ENCODE results near the gene FITM1.

The FITM1 gene

GRCh38 chr14:24132061-24132685, 1.7 kb downstream of the FITM1 start:
- Histone ChIP-seq H3K23ac (ENCODE audit: low read depth, low read length, poor library complexity) (peak overlapping the region; percentile 10), H3K27me3 (ENCODE audit: control insufficient read depth in 3 of 3, insufficient read depth in 3 of 3, low read depth in 1 of 3, low read length in 3 of 3) (no peaks in the 10 kb centered on the region), H3K27ac (replicated peaks; ENCODE audit: low read length) (no peak overlapping the region), H2BK12ac (ENCODE audit: low read length) (peak overlapping the region; percentile 49), H3K9me3 (replicated peaks in 1 of 2; ENCODE audit: control insufficient read depth in 2 of 2, insufficient read depth in 1 of 2, low read depth in 1 of 2, low read length in 2 of 2) (no peaks in the 10 kb centered on the region), H4K91ac (ENCODE audit: low read depth, low read length, poor library complexity) (no peak overlapping the region), H2BK15ac (ENCODE audit: low read length) (peak overlapping the region; percentile 98), H3K79me1 (ENCODE audit: low read depth, low read length) (no peaks in the 10 kb centered on the region), H4K8ac (ENCODE audit: low read depth, low read length) (peak overlapping the region; percentile 72), H3K9ac (ENCODE audit: low read depth, low read length, poor library complexity) (no peak overlapping the region), H3K18ac (ENCODE audit: low read length) (no peak overlapping the region), H3K4me1 (ENCODE audit: control insufficient read depth in 2 of 2, insufficient read depth in 1 of 2, low read depth in 1 of 2, low read length in 2 of 2) (peaks cover 9 to 10% of the 10 kb centered on the region in 2 donors), H2AK5ac (ENCODE audit: low read depth, low read length) (peak overlapping the region; percentile 46), H3K4ac (ENCODE audit: low read length) (no peak overlapping the region), H2BK120ac (ENCODE audit: low read depth, low read length) (no peak overlapping the region), H2AFZ (ENCODE audit: low read length) (no peak overlapping the region), H3K14ac (ENCODE audit: low read length) (no peak overlapping the region), H3K36me3 (replicated peaks in 1 of 2; ENCODE audit: control insufficient read depth in 2 of 2, insufficient read depth in 2 of 2, low read length in 2 of 2) (peaks cover 0 to 2% of the 10 kb centered on the region in 2 donors), H2BK5ac (ENCODE audit: low read length) (no peak overlapping the region), H3K4me3 (ENCODE audit: low read length in 2 of 2) (no peak overlapping the region), H3K4me2 (ENCODE audit: insufficient read depth, low read length, poor library complexity, severe bottlenecking) (no peak overlapping the region)
- WGBS, 2 donors (ENCODE audit: extremely low coverage in 2 of 2, insufficient read length in 2 of 2, insufficient replicate concordance in 1 of 2), result no CpG with 5 or more reads among the region's 24 CpGs
- DNase-seq (ENCODE audit: low spot score), result no peak

- DNase-seq (ENCODE audit: low spot score), result no peak
- H4K8ac ChIP-seq (ENCODE audit: low read depth, low read length), result no peak overlapping the region
- no peak overlapping the region for H2AFZ ChIP-seq (ENCODE audit: low read length)
- H3K23ac ChIP-seq (ENCODE audit: low read depth, low read length, poor library complexity), result no peak overlapping the region
- H3K14ac ChIP-seq (ENCODE audit: low read length), result no peak overlapping the region
- no peak overlapping the region for H2BK5ac ChIP-seq (ENCODE audit: low read length)
- no peaks in the 10 kb centered on the region for H3K79me1 ChIP-seq (ENCODE audit: low read depth, low read length)
- H4K91ac ChIP-seq (ENCODE audit: low read depth, low read length, poor library complexity), result no peak overlapping the region
- no peak overlapping the region for H3K27ac ChIP-seq (replicated peaks; ENCODE audit: low read length)
- no peak overlapping the region for H3K18ac ChIP-seq (ENCODE audit: low read length)
- no CpG with 5 or more reads among the region's 2 CpGs for WGBS, 2 donors (ENCODE audit: extremely low coverage in 2 of 2, insufficient read length in 2 of 2, insufficient replicate concordance in 1 of 2)
- no peak overlapping the region for H2BK12ac ChIP-seq (ENCODE audit: low read length)
- H3K4me1 ChIP-seq (ENCODE audit: control insufficient read depth in 2 of 2, insufficient read depth in 1 of 2, low read depth in 1 of 2, low read length in 2 of 2), result peaks cover 9 to 10% of the 10 kb centered on the region in 2 donors
- peaks cover 5 to 10% of the 10 kb centered on the region in 2 donors for H3K36me3 ChIP-seq (replicated peaks in 1 of 2; ENCODE audit: control insufficient read depth in 2 of 2, insufficient read depth in 2 of 2, low read length in 2 of 2)
- H2BK120ac ChIP-seq (ENCODE audit: low read depth, low read length), result no peak overlapping the region
- no peak overlapping the region for H2BK15ac ChIP-seq (ENCODE audit: low read length)
- no peak overlapping the region for H3K4me3 ChIP-seq (ENCODE audit: low read length in 2 of 2)
- no peak overlapping the region for H3K4ac ChIP-seq (ENCODE audit: low read length)
- H2AK5ac ChIP-seq (ENCODE audit: low read depth, low read length), result no peak overlapping the region
- H3K9ac ChIP-seq (ENCODE audit: low read depth, low read length, poor library complexity), result no peak overlapping the region
- H3K9me3 ChIP-seq (replicated peaks in 1 of 2; ENCODE audit: control insufficient read depth in 2 of 2, insufficient read depth in 1 of 2, low read depth in 1 of 2, low read length in 2 of 2), result no peaks in the 10 kb centered on the region
- H3K4me2 ChIP-seq (ENCODE audit: insufficient read depth, low read length, poor library complexity, severe bottlenecking), result no peak overlapping the region
- no peaks in the 10 kb centered on the region for H3K27me3 ChIP-seq (ENCODE audit: control insufficient read depth in 3 of 3, insufficient read depth in 3 of 3, low read depth in 1 of 3, low read length in 3 of 3)
Observed at GRCh38 chr14:24132976-24133375, 2.5 kb downstream of the FITM1 start.

DNA sequence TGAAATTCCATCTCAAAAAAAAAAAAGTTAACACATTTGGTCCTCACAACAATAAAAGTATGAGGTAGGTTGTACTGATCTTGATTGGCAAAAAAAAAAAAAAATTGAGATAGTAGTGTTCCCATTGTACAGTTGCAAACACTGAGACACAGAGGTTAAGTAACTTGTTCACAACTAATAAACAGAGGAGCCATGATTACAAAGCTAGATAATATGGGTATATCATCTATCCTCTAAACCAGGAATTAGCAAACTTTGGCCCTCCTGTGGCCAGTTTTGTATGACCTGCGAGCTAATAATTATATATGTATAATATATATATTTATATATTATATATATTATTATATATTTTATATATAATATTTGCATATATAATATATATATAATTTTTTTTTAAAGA, 3.3 kb downstream of the FITM1 start:
- Histone ChIP-seq H3K9ac (ENCODE audit: low read depth, low read length, poor library complexity) (no peak overlapping the region), H2AK5ac (ENCODE audit: low read depth, low read length) (no peak overlapping the region), H3K4me3 (ENCODE audit: low read length in 2 of 2) (no peak overlapping the region), H4K91ac (ENCODE audit: low read depth, low read length, poor library complexity) (no peak overlapping the region), H3K4me1 (ENCODE audit: control insufficient read depth in 2 of 2, insufficient read depth in 1 of 2, low read depth in 1 of 2, low read length in 2 of 2) (peaks cover 9 to 10% of the 10 kb centered on the region in 2 donors), H3K14ac (ENCODE audit: low read length) (no peak overlapping the region), H3K4ac (ENCODE audit: low read length) (no peak overlapping the region), H3K27ac (replicated peaks; ENCODE audit: low read length) (no peak overlapping the region), H2BK5ac (ENCODE audit: low read length) (no peak overlapping the region), H3K27me3 (ENCODE audit: control insufficient read depth in 3 of 3, insufficient read depth in 3 of 3, low read depth in 1 of 3, low read length in 3 of 3) (no peaks in the 10 kb centered on the region), H3K23ac (ENCODE audit: low read depth, low read length, poor library complexity) (no peak overlapping the region), H2BK15ac (ENCODE audit: low read length) (no peak overlapping the region), H2BK120ac (ENCODE audit: low read depth, low read length) (no peak overlapping the region), H2BK12ac (ENCODE audit: low read length) (no peak overlapping the region), H3K9me3 (replicated peaks in 1 of 2; ENCODE audit: control insufficient read depth in 2 of 2, insufficient read depth in 1 of 2, low read depth in 1 of 2, low read length in 2 of 2) (no peaks in the 10 kb centered on the region), H3K79me1 (ENCODE audit: low read depth, low read length) (no peaks in the 10 kb centered on the region), H3K36me3 (replicated peaks in 1 of 2; ENCODE audit: control insufficient read depth in 2 of 2, insufficient read depth in 2 of 2, low read length in 2 of 2) (peaks cover 12 to 18% of the 10 kb centered on the region in 2 donors), H3K18ac (ENCODE audit: low read length) (no peak overlapping the region), H3K4me2 (ENCODE audit: insufficient read depth, low read length, poor library complexity, severe bottlenecking) (no peak overlapping the region), H2AFZ (ENCODE audit: low read length) (no peak overlapping the region), H4K8ac (ENCODE audit: low read depth, low read length) (no peak overlapping the region)
- WGBS, 2 donors (ENCODE audit: extremely low coverage in 2 of 2, insufficient read length in 2 of 2, insufficient replicate concordance in 1 of 2), result no CpG with 5 or more reads among the region's 1 CpG
- DNase-seq (ENCODE audit: low spot score), result no peak

- H3K4me2 ChIP-seq (ENCODE audit: insufficient read depth, low read length, poor library complexity, severe bottlenecking), result peak overlapping the region; percentile 81
- H2BK12ac ChIP-seq (ENCODE audit: low read length), result no peak overlapping the region
- H2AK5ac ChIP-seq (ENCODE audit: low read depth, low read length), result no peak overlapping the region
- H3K9me3 ChIP-seq (replicated peaks in 1 of 2; ENCODE audit: control insufficient read depth in 2 of 2, insufficient read depth in 1 of 2, low read depth in 1 of 2, low read length in 2 of 2), result no peaks in the 10 kb centered on the region
- no peak for DNase-seq (ENCODE audit: low spot score)
- no peak overlapping the region for H3K4ac ChIP-seq (ENCODE audit: low read length)
- H3K27ac ChIP-seq (replicated peaks; ENCODE audit: low read length), result no peak overlapping the region
- peak overlapping the region; percentile 95 for H2AFZ ChIP-seq (ENCODE audit: low read length)
- no peak overlapping the region for H3K14ac ChIP-seq (ENCODE audit: low read length)
- no CpG with 5 or more reads among the region's 9 CpGs for WGBS, 2 donors (ENCODE audit: extremely low coverage in 2 of 2, insufficient read length in 2 of 2, insufficient replicate concordance in 1 of 2)
- H3K4me1 ChIP-seq (ENCODE audit: control insufficient read depth in 2 of 2, insufficient read depth in 1 of 2, low read depth in 1 of 2, low read length in 2 of 2), result peaks cover 11 to 12% of the 10 kb centered on the region in 2 donors
- peak overlapping the region; percentile 80 to 87 for H3K4me3 ChIP-seq (ENCODE audit: low read length in 2 of 2)
- peak overlapping the region; percentile 90 for H4K91ac ChIP-seq (ENCODE audit: low read depth, low read length, poor library complexity)
- no peak overlapping the region for H2BK120ac ChIP-seq (ENCODE audit: low read depth, low read length)
- no peaks in the 10 kb centered on the region for H3K27me3 ChIP-seq (ENCODE audit: control insufficient read depth in 3 of 3, insufficient read depth in 3 of 3, low read depth in 1 of 3, low read length in 3 of 3)
- no peaks in the 10 kb centered on the region for H3K79me1 ChIP-seq (ENCODE audit: low read depth, low read length)
- H3K36me3 ChIP-seq (replicated peaks in 1 of 2; ENCODE audit: control insufficient read depth in 2 of 2, insufficient read depth in 2 of 2, low read length in 2 of 2), result peaks cover 19 to 32% of the 10 kb centered on the region in 2 donors
- no peak overlapping the region for H2BK5ac ChIP-seq (ENCODE audit: low read length)
- H3K18ac ChIP-seq (ENCODE audit: low read length), result peak overlapping the region; percentile 0
- peak overlapping the region; percentile 77 for H2BK15ac ChIP-seq (ENCODE audit: low read length)
- peak overlapping the region; percentile 75 for H3K23ac ChIP-seq (ENCODE audit: low read depth, low read length, poor library complexity)
- H4K8ac ChIP-seq (ENCODE audit: low read depth, low read length), result peak overlapping the region; percentile 93
- H3K9ac ChIP-seq (ENCODE audit: low read depth, low read length, poor library complexity), result no peak overlapping the region
Observed at GRCh38 chr14:24135584-24135833, 5.0 kb downstream of the FITM1 start.

All from neuronal stem cell (in vitro differentiated cells).